Middle frontal gyrus (tissue), 1 donor: ENCODE results near the gene MASTL.

ENCODE experiments used
- DNase-seq: peaks from one replicate; pipeline ENCODE4 v3.0.0-alpha.2; 2015; ENCODE audit warnings: low spot score; ENCODE audit errors: extremely low spot score

Gene MASTL

GRCh38 chr10:27225011-27225590, 69.9 kb downstream of the MASTL start:
- no peak for DNase-seq

GRCh38 chr10:27225642-27226257, 70.6 kb downstream of the MASTL start:
- no peak for DNase-seq

- DNase-seq: no peak
These were observed 74.9 kb downstream of the MASTL start for GRCh38 chr10:27230022-27230421.

- DNase-seq: no peak
These were observed 80.6 kb downstream of the MASTL start for GRCh38 chr10:27235706-27236105.
